Right cardiac atrium (tissue), 5 donors: ENCODE data around the gene LIPC. TPM values are rescaled to one million over a fixed set of nuclear protein-coding genes. Genes with fewer than 3 reads are reported as not detected.

ENCODE experiments used
- ATAC-seq, 2 donors: fragments of 200-7000 bp; cut with Tn5 transposase; one replicate each; pipeline versions ENCODE4 v1.8.0 to v1.9.1; 2020; ENCODE audit warnings: moderate library complexity in 2 of 2, mild to moderate bottlenecking in 1 of 2
- DNase-seq, 3 donors: peaks; one replicate each; pipeline ENCODE4 v3.0.0-alpha.2; 2020
- H3K27ac ChIP-seq: one replicate; pipeline ENCODE4 v1.5.1; 2013; ENCODE audit warnings: mild to moderate bottlenecking, low read length, control low read depth, moderate library complexity
- H3K27me3 ChIP-seq: one replicate; pipeline ENCODE4 v1.6.1; 2013; ENCODE audit not compliant: control insufficient read depth, insufficient read depth
- H3K4me1 ChIP-seq: one replicate; pipeline ENCODE4 v1.6.1; 2013; ENCODE audit warnings: low read length; ENCODE audit not compliant: control insufficient read depth, insufficient read depth
- H3K4me3 ChIP-seq: one replicate; pipeline ENCODE4 v1.5.1; 2013; ENCODE audit warnings: low read length, control low read depth
- H3K9me3 ChIP-seq: one replicate; pipeline ENCODE4 v1.6.1; 2013; ENCODE audit warnings: low read length; ENCODE audit not compliant: control insufficient read depth
- WGBS: extraction: QIAGEN DNeasy Blood & Tissue Kit; methylation state at CpG from one replicate; pipeline ENCODE4 v1.1.7; 2013; 5-methylcytosine and 5-hydroxymethylcytosine counted together
- intact Hi-C, 4 donors: fragments of 100-400 bp; cut with DNase I; formaldehyde crosslinking; loops; one replicate each; pipeline versions ENCODE4 v1.11.0 to v1.14.0; 2022 to 2023
- polyA plus RNA-seq: library from polyadenylated mRNA; stranded (reverse); fragments of 200-250 nt; gene quantifications from one replicate; pipeline ENCODE4 v1.2.3, GENCODE V29; 2013
- total RNA-seq, 4 donors: library from RNA; stranded (reverse); fragmentation: NEBNext Ultra II Directional; extraction: Animal tissue kit (Norgen Biotek cat#: 25700); gene quantifications; one replicate each; pipeline ENCODE4 v1.2.1, GENCODE V29; 2021
- donor health status: healthy with polysubstance abuse.
- donor health status: DM: no; HTN: yes; CAD: no.
- donor health status: DM: no; HTN: no; CAD: no.
- donor health status: DM: no; HTN: yes; CAD: no; lungs with severe emphysema.
- donor health status: DM: yes; HTN: yes; CAD: no.

Gene LIPC
- total and polyA plus RNA-seq, 5 donors: 0.61 to 1.1 (median 0.88) TPM

- Histone ChIP-seq H3K4me3 (no peak overlapping the region), H3K4me1 (peaks cover 13% of the 10 kb centered on the region), H3K27ac (no peak overlapping the region), H3K27me3 (no peaks in the 10 kb centered on the region), H3K9me3 (no peaks in the 10 kb centered on the region)
- 76% methylated on average over 7 of the region's 7 CpGs for WGBS
- DNase-seq (peak in 2 of 3 donors; percentile 56 to 59), ATAC-seq (peak; percentile 58 to 66)
- intact Hi-C loops: no loop called here
These were observed 44.1 kb downstream of the LIPC start for GRCh38 chr15:58475573-58476524.

GRCh38 chr15:58476525-58477162 is 44.9 kb downstream of the LIPC start:
- WGBS: 71% methylated on average over 10 of the region's 10 CpGs
- intact Hi-C loops: no loop called here
- ATAC-seq (no peak), DNase-seq (peak in 1 of 3 donors; percentile 42)
- Histone ChIP-seq H3K4me3 (no peak overlapping the region), H3K27me3 (no peaks in the 10 kb centered on the region), H3K27ac (no peak overlapping the region), H3K9me3 (no peaks in the 10 kb centered on the region), H3K4me1 (peaks cover 13% of the 10 kb centered on the region)

GRCh38 chr15:58477170-58477569 is 45.4 kb downstream of the LIPC start:
- Histone ChIP-seq H3K9me3 (no peaks in the 10 kb centered on the region), H3K27me3 (no peaks in the 10 kb centered on the region), H3K27ac (no peak overlapping the region), H3K4me1 (peaks cover 13% of the 10 kb centered on the region), H3K4me3 (no peak overlapping the region)
- WGBS: 28% methylated on average over 4 of the region's 4 CpGs
- intact Hi-C loops: no loop called here
- DNase-seq: no peak
- ATAC-seq: no peak

- DNase-seq (no peak), ATAC-seq (no peak)
- Histone ChIP-seq H3K27ac (no peak overlapping the region), H3K4me3 (no peak overlapping the region), H3K27me3 (no peaks in the 10 kb centered on the region), H3K4me1 (peaks cover 10% of the 10 kb centered on the region), H3K9me3 (no peaks in the 10 kb centered on the region)
- intact Hi-C loops: no loop called here
- WGBS: 98% methylated on average over 3 of the region's 3 CpGs
These were observed 46.2 kb downstream of the LIPC start for GRCh38 chr15:58478035-58478434.

- Histone ChIP-seq H3K27ac (no peak overlapping the region), H3K9me3 (no peaks in the 10 kb centered on the region), H3K4me3 (no peak overlapping the region), H3K27me3 (no peaks in the 10 kb centered on the region), H3K4me1 (peaks cover 10% of the 10 kb centered on the region)
- WGBS: 98% methylated on average over 3 of the region's 3 CpGs
- no peak for ATAC-seq
- intact Hi-C loops: no loop called here
- no peak for DNase-seq
These were observed 46.8 kb downstream of the LIPC start for GRCh38 chr15:58478579-58478978.

GRCh38 chr15:58479941-58480340 is 48.1 kb downstream of the LIPC start:
- intact Hi-C loops: no loop called here
- DNase-seq: no peak
- H3K27me3 ChIP-seq: no peaks in the 10 kb centered on the region

GRCh38 chr15:58483376-58483775 is 51.6 kb downstream of the LIPC start:
- Histone ChIP-seq H3K27me3 (no peaks in the 10 kb centered on the region), H3K4me3 (no peak overlapping the region), H3K4me1 (peaks cover 2% of the 10 kb centered on the region), H3K27ac (no peak overlapping the region), H3K9me3 (no peaks in the 10 kb centered on the region)
- ATAC-seq (peak; percentile 34 to 38), DNase-seq (no peak)
- 39% methylated on average over 3 of the region's 3 CpGs for WGBS
- intact Hi-C loops: no loop called here

More at GRCh38 chr15:58479941-58480340, 48.1 kb downstream of the LIPC start:
- Histone ChIP-seq H3K4me1 (peaks cover 8% of the 10 kb centered on the region), H3K9me3 (no peaks in the 10 kb centered on the region), H3K27ac (no peak overlapping the region), H3K4me3 (no peak overlapping the region)
- ATAC-seq: no peak
- WGBS: 97% methylated on average over 3 of the region's 3 CpGs

- Histone ChIP-seq H3K4me1 (peaks cover 2% of the 10 kb centered on the region), H3K27me3 (no peaks in the 10 kb centered on the region), H3K4me3 (no peak overlapping the region), H3K27ac (no peak overlapping the region), H3K9me3 (no peaks in the 10 kb centered on the region)
- 87% methylated on average over 13 of the region's 13 CpGs for WGBS
- intact Hi-C loops: no loop called here
- DNase-seq (peak in 1 of 3 donors; percentile 57), ATAC-seq (peak in 1 of 2 donors; percentile 30)
These were observed 53.2 kb downstream of the LIPC start for GRCh38 chr15:58484791-58485600.

GRCh38 chr15:58486062-58486461 is 54.3 kb downstream of the LIPC start:
- intact Hi-C loops: no loop called here
- 93% methylated on average over 2 of the region's 2 CpGs for WGBS
- no peak for DNase-seq

GRCh38 chr15:58486564-58486963 is 54.8 kb downstream of the LIPC start:
- Histone ChIP-seq H3K27me3 (no peaks in the 10 kb centered on the region), H3K4me1 (peaks cover 3% of the 10 kb centered on the region), H3K27ac (no peak overlapping the region), H3K4me3 (no peak overlapping the region), H3K9me3 (no peaks in the 10 kb centered on the region)
- intact Hi-C loops: no loop called here
- no peak for ATAC-seq
- 96% methylated on average over 6 of the region's 6 CpGs for WGBS
- DNase-seq: no peak

More at GRCh38 chr15:58486062-58486461, 54.3 kb downstream of the LIPC start:
- no peak for ATAC-seq
- H3K4me1 ChIP-seq: peaks cover 2% of the 10 kb centered on the region
- no peaks in the 10 kb centered on the region for H3K9me3 ChIP-seq
- no peak overlapping the region for H3K4me3 ChIP-seq
- no peaks in the 10 kb centered on the region for H3K27me3 ChIP-seq
- no peak overlapping the region for H3K27ac ChIP-seq
